ENCODE measurements around the gene TCEA2. TPM values are rescaled to one million over a fixed set of nuclear protein-coding genes. Genes with fewer than 3 reads are reported as not detected.
A peak's percentile ranks its signal among the peaks of the same experiment; 100 is the strongest.

Gene TCEA2
- total and polyA plus RNA-seq, 2 of the 13 experiments (the other 11 are each of a cell fraction or from before 2014, with no cell fraction given): 28.1 to 33.7 TPM

- TF ChIP-seq RERE (CRISPR knock-in tag; IDR thresholded peaks at IDR 0.05; ENCODE audit: low read depth) (no peak), ZNF761 (CRISPR knock-in tag; conservative IDR thresholded peaks at IDR 0.05) (0 out of 2 replicates have a peak, but pooled peaks have one; percentile 54), CENPT (CRISPR knock-in tag; IDR thresholded peaks at IDR 0.05; ENCODE audit: low read depth) (no peak), ZNF337 (CRISPR knock-in tag; IDR thresholded peaks at IDR 0.05; ENCODE audit: borderline replicate concordance, low read depth) (no peak), ZNF569 (CRISPR knock-in tag; IDR thresholded peaks at IDR 0.05; ENCODE audit: borderline replicate concordance) (no peak), ZNF331 (CRISPR knock-in tag; IDR thresholded peaks at IDR 0.05) (no peak), GABPA (IDR thresholded peaks at IDR 0.05; ENCODE audit: low read depth, low read length) (no peak), GABPA (CRISPR knock-in tag; IDR thresholded peaks at IDR 0.05; ENCODE audit: low read depth) (0 out of 2 replicates have a peak, but pooled peaks have one; percentile 2), TEAD3 (CRISPR knock-in tag; optimal IDR thresholded peaks at IDR 0.05; ENCODE audit: borderline replicate concordance) (no peak), MAFK (conservative IDR thresholded peaks at IDR 0.05 in 1 of 2, IDR thresholded peaks at IDR 0.05 in 1 of 2; ENCODE audit: low read length in 2 of 2) (no peak), RNF2 (conservative IDR thresholded peaks at IDR 0.05; ENCODE audit: low read depth) (no peak), ZNF646 (CRISPR knock-in tag; IDR thresholded peaks at IDR 0.05) (no peak), MXI1 (IDR thresholded peaks at IDR 0.05; ENCODE audit: borderline replicate concordance, low read depth, low read length) (no peak), ZC3H13 (CRISPR knock-in tag; IDR thresholded peaks at IDR 0.05) (peak; percentile 12; the same call in 1 of the 2 replicates), ZNF543 (CRISPR knock-in tag; IDR thresholded peaks at IDR 0.05) (no peak), ZNF572 (CRISPR knock-in tag; IDR thresholded peaks at IDR 0.05) (no peak), CEBPG (CRISPR knock-in tag; IDR thresholded peaks at IDR 0.05) (no peak), ZNF766 (CRISPR knock-in tag; IDR thresholded peaks at IDR 0.05; ENCODE audit: borderline replicate concordance) (no peak)
- TF ChIP-seq, protein P1, sequence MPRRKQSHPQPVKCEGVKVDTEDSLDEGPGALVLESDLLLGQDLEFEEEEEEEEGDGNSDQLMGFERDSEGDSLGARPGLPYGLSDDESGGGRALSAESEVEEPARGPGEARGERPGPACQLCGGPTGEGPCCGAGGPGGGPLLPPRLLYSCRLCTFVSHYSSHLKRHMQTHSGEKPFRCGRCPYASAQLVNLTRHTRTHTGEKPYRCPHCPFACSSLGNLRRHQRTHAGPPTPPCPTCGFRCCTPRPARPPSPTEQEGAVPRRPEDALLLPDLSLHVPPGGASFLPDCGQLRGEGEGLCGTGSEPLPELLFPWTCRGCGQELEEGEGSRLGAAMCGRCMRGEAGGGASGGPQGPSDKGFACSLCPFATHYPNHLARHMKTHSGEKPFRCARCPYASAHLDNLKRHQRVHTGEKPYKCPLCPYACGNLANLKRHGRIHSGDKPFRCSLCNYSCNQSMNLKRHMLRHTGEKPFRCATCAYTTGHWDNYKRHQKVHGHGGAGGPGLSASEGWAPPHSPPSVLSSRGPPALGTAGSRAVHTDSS (CRISPR knock-in tag; conservative IDR thresholded peaks at IDR 0.05): no peak
These were observed 21.3 kb upstream of the TCEA2 start (continued) for GRCh38 chr20:64041781-64042053.
